NCI-H345 treated with DMSO at 0.1 percent for 48 hours (cell line): ENCODE data around the gene NRG4.
"Not testable (repeated sequence)": the region's sequence is repeated elsewhere in the genome, so short reads cannot be mapped to it uniquely, and the experiment has no call there.

Experiments used
- DNase-seq: peaks from one replicate; lab custom pipeline; 2025; ENCODE audit not compliant: unreplicated experiment; lab: John Stamatoyannopoulos, UW

Gene NRG4, protein sequence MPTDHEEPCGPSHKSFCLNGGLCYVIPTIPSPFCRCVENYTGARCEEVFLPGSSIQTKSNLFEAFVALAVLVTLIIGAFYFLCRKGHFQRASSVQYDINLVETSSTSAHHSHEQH

DNA sequence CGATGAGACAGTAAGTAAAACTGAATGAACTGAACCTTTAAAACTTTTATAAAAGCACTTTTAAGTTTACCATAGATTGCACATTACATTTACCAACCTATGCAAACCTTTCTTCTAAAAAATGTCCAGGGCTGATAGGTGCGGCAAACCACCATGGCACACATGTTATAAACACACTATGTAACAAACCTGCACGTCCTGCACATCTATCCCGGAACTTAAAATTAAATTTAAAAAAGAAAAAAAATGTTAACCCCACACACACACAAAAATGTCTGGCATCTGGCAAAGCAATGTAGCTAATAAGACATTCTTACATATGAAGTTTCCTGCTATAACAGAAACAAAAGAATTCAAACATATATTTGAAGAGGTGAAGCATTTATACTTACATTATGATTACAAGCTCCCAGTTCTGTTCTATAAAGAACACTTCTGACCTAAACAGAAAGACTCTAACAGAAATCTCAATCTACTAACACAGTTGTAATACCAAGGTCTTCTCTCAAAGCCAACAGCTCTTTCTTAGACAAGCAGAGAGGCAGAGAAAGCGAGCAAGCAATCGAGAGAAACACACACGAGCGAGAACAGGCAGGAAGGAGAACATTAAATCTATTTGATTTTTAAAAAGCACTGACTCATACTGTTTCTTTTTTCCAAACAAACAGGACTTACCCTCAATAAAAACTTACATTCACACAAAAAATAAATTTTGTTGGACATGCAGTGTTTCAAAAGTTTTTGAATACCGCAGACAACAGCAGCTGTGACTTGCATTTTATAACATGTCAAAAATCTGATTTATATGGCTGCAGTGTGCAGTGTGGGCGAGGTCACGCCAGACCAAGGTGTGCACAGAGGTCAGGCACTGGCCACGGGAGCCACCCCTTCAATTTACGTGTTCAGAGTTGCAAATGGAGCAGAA is at the start of gene NRG4:
Gene NRG4, minus strand, starts transcription at position 798 of the 925 bp plus-strand sequence. CDS start 1,194 bp downstream, outside the sequence.
- no peak for DNase-seq

DNA sequence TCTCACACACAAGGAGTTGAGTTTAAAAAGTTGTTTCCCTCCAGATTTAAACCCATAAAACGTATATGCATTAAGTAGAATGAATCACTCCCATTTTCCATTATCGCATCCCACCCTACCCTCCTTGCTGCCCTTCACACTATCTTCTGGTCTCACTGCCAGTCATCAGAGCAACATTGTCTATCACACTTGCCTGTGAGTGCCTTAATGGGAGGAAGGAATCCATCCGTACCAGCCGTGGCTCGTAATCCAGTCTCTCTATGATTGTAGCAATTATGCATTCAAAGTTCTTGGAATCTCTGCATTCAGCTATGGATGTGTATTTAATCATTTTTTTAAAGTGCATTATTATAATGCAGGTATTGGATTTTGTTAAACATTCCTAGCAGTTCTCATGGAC is 49.5 kb upstream of the NRG4 start:
- no peak for DNase-seq

DNA sequence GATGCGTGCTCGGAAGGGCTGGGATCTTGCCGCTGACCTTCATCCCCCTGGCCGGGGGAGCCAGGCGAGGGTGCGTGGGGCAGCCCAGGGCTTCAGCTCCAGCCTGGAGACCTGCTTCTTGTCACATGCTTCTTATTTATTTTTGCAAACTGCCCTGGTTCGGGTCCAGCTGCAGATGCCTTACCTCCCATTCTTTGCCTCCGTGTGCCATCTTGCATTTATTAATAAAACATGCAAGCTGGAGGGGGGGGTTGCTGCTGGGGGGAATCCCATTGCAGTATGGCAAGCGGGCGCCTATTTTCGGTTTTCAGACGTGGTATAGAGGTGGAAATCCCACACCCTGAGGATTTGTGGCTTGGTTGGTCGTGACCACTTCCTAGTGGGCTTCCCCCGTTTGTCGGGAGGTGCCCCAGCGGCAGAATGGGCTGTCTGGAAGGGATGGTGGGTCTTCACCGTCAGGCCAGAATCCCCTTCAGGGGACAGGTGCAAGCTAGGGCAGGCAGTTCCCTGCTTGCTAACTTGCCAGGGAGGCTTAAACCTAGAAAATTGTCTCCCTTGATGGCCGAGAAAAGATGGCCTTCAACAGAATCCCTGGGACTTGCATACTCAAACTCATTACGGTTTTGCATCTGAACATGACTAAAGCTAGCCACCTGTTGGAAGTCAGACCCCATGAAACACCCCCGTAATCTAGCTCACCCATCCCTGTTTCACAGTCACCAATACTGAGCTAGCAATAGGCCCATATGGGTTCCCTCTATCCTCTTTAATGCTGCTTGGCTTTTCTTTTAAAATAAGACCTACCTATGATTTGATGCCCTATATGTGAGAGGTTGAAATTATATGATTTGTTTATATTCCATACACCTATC is 48.1 kb upstream of the NRG4 start:
- no peak for DNase-seq

DNA sequence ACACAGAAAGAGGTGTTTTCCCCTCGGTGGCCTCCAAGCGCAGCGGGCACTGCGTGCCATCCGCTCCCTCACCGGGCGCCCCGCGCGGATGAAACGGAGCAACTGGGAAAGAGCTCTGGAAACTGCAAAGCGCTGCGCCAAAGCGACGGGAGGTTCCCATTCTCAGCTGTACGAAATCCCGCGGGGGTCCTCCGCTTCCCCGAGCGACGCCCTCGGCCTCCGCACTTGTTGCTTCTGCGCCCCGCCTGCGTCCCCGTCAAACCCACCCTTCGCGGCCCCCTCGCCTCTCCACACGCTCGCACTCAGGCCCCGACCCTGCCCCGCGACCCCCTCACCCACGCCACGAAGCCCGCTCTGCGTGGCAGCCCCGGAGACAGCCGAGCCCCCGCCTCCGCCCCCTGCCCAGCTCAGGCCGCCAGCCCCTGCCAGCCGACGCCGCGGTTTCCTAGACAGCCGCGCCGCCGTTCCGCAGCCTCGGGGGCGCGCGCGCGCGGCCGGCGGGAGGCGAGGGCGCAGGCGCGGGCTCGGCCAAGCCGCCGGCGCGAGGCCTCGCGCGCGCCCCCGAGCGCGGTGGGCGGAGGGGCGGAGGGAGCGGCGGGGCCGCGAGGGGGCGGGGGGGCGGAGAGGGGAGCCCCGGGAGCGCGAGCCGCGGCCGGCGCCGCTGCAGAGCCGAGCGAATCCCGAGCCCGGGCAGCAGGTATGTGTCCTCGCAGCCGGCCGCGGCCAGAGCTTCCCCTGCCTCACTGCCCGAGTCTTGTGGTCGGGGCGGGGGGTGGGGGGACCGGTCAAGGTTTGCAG is 47.3 kb upstream of the NRG4 start, which contains the start of gene TMEM266:
Gene TMEM266, plus strand, starts transcription at position 666 of the 798 bp plus-strand sequence. CDS start 74,279 bp downstream, outside the sequence.
- DNase-seq, result no peak

DNA sequence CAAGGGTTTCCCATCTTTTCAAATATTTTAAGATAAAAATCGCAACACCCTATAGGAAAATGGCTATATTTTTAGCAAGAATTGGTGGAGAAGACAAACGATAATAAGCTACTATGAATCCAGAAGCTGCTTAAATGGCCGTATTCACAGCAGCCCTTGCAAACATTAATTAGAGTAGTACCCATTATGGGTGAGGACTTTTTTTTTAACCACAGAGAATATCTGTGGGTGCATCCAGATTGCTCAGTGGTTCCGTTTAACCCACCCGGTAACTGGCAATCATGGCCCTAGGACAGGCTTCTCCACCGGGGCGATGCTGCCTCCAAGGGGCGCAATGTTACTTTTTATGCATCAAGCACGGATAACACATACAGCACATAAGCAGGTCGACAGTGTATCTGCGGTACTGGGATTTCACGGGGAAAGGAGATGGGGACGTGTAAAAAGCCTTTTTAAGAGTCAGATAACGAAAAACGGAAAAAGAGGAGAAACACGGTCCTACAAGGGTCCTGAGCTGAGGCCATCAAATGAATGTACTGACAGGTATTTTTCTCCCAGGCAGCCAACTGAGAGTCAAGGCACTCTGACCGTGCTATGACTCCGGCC is 46.6 kb upstream of the NRG4 start:
- DNase-seq, result no peak

DNA sequence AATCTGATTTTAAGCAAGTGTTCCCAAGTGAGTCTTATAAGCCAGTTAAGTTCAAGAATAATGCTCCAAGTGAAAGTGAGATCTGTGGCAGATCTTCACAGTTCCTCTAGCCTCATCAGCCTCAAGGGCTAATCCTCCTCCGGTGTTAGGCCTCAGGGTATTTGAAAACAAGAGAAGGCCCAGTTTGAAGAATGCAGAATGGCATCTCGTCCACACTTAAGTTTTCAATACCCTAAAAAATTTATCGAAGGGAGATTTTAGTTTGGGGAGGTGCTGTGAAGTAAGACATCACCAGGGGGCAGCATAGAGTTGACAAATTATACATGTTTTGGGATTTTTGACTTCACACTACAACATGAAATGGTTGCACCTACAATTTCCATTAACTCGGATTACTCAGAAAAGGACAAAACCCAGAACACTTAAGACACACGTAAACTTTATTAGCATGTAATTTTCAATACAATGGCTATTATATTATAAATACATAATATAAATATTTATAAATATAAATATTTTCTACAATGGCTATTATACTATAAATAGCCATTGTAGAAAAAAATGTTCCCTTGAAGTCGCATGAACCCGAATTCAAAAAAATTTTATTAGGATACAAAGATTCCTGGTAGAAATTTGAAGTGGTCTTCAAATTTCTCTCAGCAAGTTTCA is 45.2 kb upstream of the NRG4 start:
- no peak for DNase-seq

DNA sequence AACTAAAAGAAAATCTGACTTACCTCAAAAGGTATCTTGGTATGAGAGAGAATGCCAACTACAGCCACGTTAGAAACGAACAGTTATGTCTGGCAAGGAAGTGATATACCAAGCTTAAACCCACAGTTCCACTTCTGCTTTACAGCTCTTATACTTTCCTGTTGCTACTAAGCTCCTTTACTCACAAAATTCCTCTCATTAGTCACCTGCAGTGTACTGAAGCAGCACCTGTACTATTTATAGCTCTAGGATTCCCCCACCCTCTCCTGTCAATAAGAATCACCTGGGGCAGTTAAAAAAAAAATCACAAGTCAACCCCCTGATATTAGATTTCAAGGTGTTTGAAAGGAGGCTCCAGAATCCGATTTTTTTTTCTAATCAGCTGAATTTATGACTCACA is 44.7 kb upstream of the NRG4 start:
- no peak for DNase-seq

DNA sequence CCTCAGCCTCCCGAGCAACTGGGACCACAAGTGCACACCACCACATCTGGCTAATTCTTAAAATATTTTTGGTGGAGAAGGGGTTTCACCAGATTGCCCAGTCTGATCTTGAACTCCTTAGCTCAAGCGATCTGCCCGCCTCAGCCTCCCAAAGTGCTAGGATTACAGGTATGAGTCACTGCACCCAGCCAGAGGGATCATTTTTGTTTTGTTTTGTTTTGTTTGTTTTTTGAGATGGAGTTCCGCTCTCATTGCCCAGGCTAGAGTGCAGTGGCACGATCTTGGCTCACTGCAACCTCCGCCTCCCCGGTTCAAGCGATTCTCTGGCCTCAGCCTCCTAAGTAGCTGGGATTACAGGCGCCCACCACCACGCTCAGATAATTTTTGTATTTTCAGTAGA is 42.0 kb upstream of the NRG4 start:
- not testable (repeated sequence) for DNase-seq

DNA sequence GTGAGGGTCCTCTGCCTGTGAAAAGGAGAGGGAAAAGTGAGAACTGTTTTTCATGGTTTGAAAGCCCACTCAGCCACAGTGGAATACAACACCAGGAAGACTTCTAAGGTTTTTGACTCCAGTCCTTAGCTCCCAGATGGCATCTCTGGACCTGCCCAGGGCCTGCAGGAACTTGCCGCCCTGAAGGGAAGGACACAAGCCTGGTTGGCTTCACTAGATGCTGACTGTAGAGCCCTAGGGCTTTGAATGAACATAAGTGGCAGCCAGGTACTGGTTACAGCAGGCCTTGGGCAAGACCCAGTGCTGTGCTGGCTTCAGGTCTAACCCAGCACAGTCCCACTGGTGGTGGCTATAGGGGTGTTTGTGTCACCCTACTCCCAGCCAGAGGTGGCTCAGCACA is 26.3 kb upstream of the NRG4 start:
- DNase-seq, result no peak

DNA sequence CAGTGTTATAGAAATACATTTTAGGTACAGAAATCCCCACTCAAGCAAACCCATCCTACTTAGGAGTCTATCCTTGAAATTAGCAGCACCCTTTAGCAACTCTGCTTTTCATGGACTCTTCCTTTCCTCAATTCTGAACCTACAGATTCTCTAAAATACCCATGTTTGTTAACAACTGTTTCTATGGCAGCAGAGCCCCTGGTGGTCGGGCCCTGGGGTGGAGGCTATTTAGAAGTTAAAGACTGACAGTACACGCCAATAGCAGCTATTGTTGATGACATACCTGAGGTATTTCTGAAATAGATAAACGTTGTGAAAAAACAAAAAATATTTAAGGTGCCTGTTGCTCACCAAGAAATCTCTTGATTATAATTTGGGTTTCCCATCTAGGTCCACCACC is 23.4 kb upstream of the NRG4 start:
- DNase-seq, result no peak

DNA sequence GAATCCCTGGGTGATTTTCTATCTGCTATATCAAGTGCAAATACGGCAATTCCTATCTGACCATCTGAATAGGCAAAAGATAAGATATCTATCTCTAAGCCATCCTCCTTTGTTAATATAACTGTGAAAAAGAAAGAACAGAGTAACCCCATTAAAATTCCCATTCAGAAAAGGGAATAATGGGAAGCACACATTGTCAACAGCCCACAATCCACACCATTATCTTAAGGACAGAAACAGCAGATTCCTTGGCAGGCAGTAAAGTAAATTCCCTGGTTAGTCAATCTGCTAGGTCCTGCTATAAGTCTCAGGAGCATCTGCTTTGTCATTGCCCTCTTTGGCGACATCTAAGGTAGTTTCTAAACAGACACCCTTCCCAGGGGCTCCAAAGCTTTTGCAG is 21.9 kb upstream of the NRG4 start:
- DNase-seq, result no peak

DNA sequence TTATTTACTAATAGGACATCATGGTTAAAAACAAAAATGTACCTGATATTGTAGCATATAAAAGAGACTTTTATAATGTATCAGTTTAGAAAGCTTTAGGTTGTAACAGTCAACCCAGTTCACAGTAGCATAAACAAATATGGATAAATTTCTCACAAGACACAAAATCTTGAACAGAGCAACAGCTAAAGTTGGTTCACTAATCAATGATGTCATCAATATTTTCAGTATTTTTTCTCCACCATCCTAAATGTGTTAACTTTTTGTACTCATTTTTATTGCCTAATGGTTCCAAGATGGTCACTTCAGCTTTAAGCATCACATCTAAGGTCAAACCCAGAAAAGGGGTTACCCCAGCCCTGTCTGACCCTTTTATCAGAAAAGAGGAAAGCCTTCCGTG is 21.2 kb upstream of the NRG4 start:
- DNase-seq, result no peak

DNA sequence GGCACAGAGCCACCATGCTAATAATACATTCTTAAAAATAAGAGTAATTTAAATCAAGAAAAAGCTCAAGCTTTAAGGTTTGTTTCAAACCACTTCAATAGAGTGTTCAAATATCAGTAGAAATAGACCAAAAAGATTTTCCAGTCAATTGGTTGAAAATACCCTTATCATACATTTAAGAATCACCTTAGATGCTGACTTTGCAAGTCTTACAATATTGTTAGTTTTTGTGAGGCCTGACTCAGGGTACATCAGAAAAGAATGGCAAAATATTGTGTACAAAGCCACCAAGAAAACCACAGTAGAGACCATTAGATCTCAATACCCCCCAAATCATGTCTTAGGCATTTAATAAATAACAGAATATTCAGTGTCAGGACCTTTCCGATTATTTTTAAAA is 19.8 kb upstream of the NRG4 start:
- no peak for DNase-seq

DNA sequence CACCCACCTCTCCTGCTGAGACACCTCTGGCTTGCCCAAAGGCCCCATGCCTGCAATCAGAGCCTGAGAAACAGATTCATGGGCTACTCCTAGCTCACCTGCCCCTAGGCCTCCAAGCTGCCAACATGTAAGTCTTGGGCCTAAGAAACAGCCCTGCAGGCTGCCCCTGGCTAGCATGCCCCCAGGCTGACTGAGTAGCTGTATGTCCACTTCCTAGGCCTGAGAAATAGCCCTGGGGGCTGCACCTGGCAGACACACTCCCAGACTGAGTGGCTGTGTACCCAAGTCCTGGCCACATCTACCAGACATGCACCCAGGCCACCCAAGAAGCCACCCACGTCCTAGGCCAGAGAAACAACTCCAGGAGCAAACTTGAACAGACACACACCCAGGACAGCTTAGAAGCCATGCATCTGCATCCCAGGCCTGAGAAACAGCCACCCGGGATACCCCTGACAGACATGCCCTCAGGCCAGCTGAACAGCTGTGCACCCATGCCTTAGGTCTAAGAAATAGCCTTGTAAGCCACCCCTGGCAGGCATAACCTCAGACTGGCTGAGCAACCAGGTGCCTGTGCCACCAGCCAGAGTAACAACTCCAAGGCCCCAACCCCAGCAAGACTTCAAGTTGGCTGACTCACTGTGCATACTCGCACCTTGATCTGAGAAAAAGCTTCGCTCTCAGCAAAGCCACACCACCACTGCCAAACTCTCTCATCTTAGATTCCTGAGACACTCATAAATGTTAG is 12.0 kb upstream of the NRG4 start:
- DNase-seq, result no peak

DNA sequence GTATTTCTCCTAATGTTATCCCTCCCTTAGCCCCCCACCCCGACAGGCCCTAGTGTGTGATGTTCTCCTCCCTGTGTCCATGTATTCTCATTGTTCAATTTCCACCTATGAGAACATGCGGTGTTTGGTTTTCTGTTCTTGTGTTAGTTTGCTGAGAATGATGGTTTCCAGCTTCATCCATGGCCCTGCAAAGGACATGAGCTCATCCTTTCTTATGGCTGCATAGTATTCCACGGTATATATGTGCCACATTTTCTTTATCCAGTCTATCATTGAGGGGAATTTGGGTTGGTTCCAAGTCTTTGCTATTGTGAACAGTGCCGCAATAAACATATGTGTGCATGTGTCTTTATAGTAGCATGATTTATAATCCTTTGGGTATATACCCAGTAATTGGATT is 1.2 kb upstream of the NRG4 start:
- DNase-seq, result not testable (repeated sequence)

DNA sequence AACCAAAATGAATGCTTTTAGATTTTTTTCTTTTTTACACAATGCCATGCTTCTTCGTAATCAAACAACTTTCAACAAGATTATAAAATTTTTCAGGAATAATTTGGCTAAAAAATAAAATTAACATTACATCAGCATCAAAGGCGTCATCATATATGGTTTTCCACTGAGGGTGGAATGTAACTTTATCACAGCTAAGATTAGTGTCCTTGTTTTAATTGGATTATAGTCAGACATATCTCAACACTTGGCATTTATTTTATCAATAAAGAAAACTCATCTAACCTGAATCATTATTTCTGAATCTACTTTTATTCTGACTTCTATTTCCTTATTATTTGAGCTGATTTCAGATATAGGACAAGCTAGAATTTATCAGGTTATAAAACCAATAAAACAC is 1.6 kb downstream of the NRG4 start:
- no peak for DNase-seq

DNA sequence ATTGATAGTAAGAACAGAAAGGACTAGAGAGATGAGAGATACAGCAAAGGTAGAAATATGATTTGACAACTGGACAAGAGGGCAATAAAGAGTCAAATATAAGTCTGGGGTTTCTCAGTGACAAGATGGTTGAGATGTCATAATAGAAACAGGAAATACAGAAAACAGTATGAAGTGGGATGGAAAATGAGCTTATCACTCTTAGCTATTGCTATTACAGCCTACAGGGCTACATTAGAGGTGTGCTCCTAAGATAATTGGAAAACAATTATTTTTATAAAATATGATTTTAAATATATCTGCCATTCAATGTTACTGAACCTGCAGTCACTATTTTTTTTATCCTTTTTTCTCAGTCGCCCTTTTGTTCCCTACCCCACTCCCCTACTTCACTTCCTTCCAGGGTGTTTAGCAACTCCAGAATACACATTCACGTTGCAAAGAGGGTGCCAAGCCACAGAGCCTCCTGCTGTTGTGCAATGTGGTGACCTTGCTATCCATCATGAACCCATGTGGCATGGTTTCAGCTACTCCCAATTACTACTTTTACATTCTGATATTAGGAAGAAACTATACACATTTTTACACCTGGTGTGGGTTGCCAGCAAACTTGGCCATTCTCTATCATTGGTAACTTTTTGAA is 6.0 kb downstream of the NRG4 start:
- DNase-seq, result no peak

DNA sequence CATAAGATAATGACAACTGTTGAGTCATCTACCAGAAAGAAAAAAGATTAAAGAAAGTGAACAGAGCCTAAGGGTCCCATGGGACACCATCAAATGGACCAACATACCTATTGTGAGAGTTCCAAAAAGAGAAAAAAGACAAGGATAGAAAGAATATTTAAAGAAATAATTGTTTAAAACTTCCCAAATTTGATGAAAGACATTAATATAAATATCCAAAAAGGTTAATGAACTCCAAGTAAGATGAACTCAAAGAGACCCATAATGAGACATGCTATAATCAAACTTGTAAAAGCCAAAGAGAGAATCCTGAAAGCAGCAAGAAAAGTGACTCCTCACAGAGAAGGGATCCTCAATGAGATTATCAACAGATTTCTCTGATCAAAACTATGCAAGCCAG is 8.9 kb downstream of the NRG4 start:
- DNase-seq, result no peak

DNA sequence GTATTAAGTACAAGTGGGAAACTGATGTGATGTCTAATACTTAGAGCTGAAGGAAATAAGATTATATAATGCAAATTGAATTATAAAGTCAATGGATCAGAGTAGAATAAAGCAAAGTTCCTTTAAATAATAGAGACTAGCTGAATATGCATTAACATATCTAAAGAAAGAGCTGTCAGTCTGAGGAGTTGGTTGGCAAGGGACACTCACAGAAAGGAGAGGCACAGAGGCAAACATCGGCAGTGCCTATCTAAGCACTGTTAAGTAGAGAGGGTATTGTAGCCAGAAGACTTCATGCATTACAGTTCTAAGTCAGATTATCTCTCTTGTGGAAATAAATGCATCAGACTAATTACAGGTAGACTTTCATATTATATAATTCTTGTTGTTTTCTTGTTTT is 16.6 kb downstream of the NRG4 start:
- no peak for DNase-seq
